ENCODE measurements around the gene IKZF5. TPM values are rescaled to one million over a fixed set of nuclear protein-coding genes. Genes with fewer than 3 reads are reported as not detected.
A peak's percentile ranks its signal among the peaks of the same experiment; 100 is the strongest.

IKZF5 gene
- polyA plus RNA-seq, 3 donors, result 8.6 to 12.8 (median 9.8) TPM

DNA sequence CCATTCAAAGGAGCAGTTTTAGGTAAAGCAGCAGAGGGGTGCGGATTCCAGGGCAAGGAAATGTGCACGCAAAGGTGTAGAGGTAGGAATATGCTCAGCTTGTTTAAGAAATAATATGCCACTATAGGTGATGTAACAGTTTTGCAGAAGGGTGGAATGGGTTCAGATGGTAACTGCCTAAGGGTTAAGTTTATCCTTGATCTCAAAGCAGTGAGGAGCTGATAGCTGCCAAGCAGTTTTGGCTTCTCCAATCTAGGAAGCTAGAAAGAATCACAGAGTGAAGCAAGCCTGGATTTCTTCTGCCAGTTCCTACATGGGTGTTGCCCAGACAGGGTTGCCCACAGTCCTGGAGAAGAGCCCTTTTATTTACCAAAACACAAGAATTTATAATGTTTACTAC is 6.2 kb upstream of the IKZF5 start:
- H3K79me2 ChIP-seq (ENCODE audit: insufficient read depth, low read length), result no peaks in the 10 kb centered on the region
- no peak overlapping the region for H3K4me3 ChIP-seq (replicated peaks in 1 of 3; ENCODE audit: low read depth in 2 of 3, low read length in 3 of 3)
- no peaks in the 10 kb centered on the region for H4K20me1 ChIP-seq (ENCODE audit: insufficient read depth, low read length)
- no peak overlapping the region for H3K4me3 Mint-ChIP-seq
- TF ChIP-seq, protein P1, sequence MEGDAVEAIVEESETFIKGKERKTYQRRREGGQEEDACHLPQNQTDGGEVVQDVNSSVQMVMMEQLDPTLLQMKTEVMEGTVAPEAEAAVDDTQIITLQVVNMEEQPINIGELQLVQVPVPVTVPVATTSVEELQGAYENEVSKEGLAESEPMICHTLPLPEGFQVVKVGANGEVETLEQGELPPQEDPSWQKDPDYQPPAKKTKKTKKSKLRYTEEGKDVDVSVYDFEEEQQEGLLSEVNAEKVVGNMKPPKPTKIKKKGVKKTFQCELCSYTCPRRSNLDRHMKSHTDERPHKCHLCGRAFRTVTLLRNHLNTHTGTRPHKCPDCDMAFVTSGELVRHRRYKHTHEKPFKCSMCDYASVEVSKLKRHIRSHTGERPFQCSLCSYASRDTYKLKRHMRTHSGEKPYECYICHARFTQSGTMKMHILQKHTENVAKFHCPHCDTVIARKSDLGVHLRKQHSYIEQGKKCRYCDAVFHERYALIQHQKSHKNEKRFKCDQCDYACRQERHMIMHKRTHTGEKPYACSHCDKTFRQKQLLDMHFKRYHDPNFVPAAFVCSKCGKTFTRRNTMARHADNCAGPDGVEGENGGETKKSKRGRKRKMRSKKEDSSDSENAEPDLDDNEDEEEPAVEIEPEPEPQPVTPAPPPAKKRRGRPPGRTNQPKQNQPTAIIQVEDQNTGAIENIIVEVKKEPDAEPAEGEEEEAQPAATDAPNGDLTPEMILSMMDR (IDR thresholded peaks at IDR 0.05), result no peak
- no peak overlapping the region for H3K27ac ChIP-seq (ENCODE audit: low read depth in 1 of 2, low read length in 2 of 2)
- intact Hi-C loops (cut with micrococcal nuclease), result no loop called here
- H3K9me3 Mint-ChIP-seq, result peaks cover 0 to 7% (median 4%) of the 10 kb centered on the region in 7 donors
- no peaks in the 10 kb centered on the region for H3K27me3 ChIP-seq (ENCODE audit: control insufficient read depth in 2 of 2, insufficient read depth in 2 of 2, low read length in 2 of 2)
- H3K36me3 Mint-ChIP-seq, result peaks cover 4 to 12% of the 10 kb centered on the region in 2 donors
- H3K9ac ChIP-seq (ENCODE audit: insufficient read depth, low read length, poor library complexity, severe bottlenecking), result no peak overlapping the region
- peak overlapping the region in 1 of 7 donors; percentile 7 for H3K27ac Mint-ChIP-seq
- H3K4me2 ChIP-seq (replicated peaks; ENCODE audit: extremely low read depth, low read length, poor library complexity, severe bottlenecking), result no peak overlapping the region
- no peak overlapping the region for H2AFZ ChIP-seq (ENCODE audit: insufficient read depth, low read depth, low read length, poor library complexity, severe bottlenecking)
- peaks cover 1% of the 10 kb centered on the region for H3K4me1 Mint-ChIP-seq
- H3K27me3 Mint-ChIP-seq (ENCODE audit: low read depth in 3 of 3), result peaks cover 0 to 2% (median 0%) of the 10 kb centered on the region in 3 donors
- no peaks in the 10 kb centered on the region for H3K9me3 ChIP-seq (replicated peaks in 1 of 2; ENCODE audit: control insufficient read depth in 1 of 2, insufficient read depth in 1 of 2, low read length in 2 of 2)
- WGBS (ENCODE audit: insufficient coverage), result 96% methylated on average over 2 of the region's 2 CpGs
- no peak for DNase-seq
- H3K4me1 ChIP-seq (ENCODE audit: control insufficient read depth in 1 of 2, insufficient read depth in 2 of 2, low read length in 2 of 2), result peaks cover 2% of the 10 kb centered on the region in 2 donors
- H3K36me3 ChIP-seq (replicated peaks in 1 of 2; ENCODE audit: control insufficient read depth in 1 of 2, insufficient read depth in 2 of 2, low read length in 2 of 2), result no peaks in the 10 kb centered on the region

DNA sequence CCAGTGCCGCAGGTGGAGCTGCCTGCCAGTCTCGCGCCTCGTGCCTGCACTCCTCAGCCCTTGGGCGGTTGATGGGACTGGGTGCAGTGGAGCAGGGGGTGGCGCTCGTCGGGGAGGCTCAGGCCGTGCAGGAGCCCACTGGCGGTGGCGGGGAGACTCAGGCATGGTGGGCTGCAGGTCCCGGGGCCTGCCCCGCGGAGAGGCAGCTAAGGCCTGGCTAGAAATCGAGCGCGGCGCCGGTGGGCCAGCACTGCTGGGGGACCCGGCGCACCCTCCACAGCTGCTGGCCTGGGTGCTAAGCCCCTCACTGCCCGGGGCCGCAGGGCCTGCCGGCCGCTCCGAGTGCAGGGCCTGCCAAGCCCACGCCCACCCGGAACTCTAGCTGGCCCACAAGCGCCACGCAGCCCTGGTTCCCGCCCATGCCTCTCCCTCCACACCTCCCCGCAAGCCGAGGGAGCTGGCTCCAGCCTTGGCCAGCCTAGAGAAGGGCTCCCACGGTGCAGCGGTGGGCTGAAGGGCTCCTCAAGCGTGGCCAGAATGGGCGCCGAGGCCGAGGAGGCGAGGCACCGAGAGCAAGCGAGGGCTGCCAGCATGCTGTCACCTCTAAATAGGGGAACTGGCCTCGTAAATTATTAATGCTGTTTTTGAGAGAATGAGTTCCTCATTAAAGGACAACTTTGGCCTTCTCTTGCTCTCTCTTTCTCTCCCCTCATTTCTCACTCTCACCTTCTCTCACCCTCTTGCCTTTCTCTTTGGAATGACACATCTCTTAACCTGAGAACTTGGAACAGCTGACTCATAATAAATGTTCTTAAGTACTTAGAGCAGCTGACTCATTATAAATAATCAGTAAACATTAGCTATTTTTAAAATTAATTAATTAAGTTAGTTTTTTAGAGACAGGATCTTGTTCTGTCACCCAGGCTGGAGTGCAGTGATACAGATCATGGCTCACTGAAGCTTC is 5.1 kb upstream of the IKZF5 start:
- Histone ChIP-seq H3K4me3 (replicated peaks in 1 of 3; ENCODE audit: low read depth in 2 of 3, low read length in 3 of 3) (no peak overlapping the region), H3K36me3 (replicated peaks in 1 of 2; ENCODE audit: control insufficient read depth in 1 of 2, insufficient read depth in 2 of 2, low read length in 2 of 2) (no peaks in the 10 kb centered on the region), H3K9ac (ENCODE audit: insufficient read depth, low read length, poor library complexity, severe bottlenecking) (no peak overlapping the region), H3K9me3 (replicated peaks in 1 of 2; ENCODE audit: control insufficient read depth in 1 of 2, insufficient read depth in 1 of 2, low read length in 2 of 2) (no peaks in the 10 kb centered on the region), H2AFZ (ENCODE audit: insufficient read depth, low read depth, low read length, poor library complexity, severe bottlenecking) (no peak overlapping the region), H3K4me2 (replicated peaks; ENCODE audit: extremely low read depth, low read length, poor library complexity, severe bottlenecking) (no peak overlapping the region), H3K27me3 (ENCODE audit: control insufficient read depth in 2 of 2, insufficient read depth in 2 of 2, low read length in 2 of 2) (no peaks in the 10 kb centered on the region), H3K79me2 (ENCODE audit: insufficient read depth, low read length) (peaks cover 7% of the 10 kb centered on the region), H3K4me1 (ENCODE audit: control insufficient read depth in 1 of 2, insufficient read depth in 2 of 2, low read length in 2 of 2) (peaks cover 11 to 12% of the 10 kb centered on the region in 2 donors), H3K27ac (ENCODE audit: low read depth in 1 of 2, low read length in 2 of 2) (no peak overlapping the region), H4K20me1 (ENCODE audit: insufficient read depth, low read length) (no peaks in the 10 kb centered on the region)
- Mint-ChIP-seq H3K27me3 (ENCODE audit: low read depth in 3 of 3) (peaks cover 1 to 3% (median 2%) of the 10 kb centered on the region in 3 donors), H3K4me1 (peaks cover 8% of the 10 kb centered on the region), H3K36me3 (peaks cover 4 to 12% of the 10 kb centered on the region in 2 donors), H3K9me3 (peaks cover 0 to 7% (median 4%) of the 10 kb centered on the region in 7 donors), H3K27ac (no peak overlapping the region), H3K4me3 (no peak overlapping the region)
- TF ChIP-seq, protein P1 (IDR thresholded peaks at IDR 0.05), result no peak
- WGBS (ENCODE audit: insufficient coverage), result 93% methylated on average over 34 of the region's 43 CpGs
- intact Hi-C loops (cut with micrococcal nuclease), result no loop called here
- DNase-seq, result no peak
